ACC112 (cell line): ENCODE results near the gene PRKCSH.
"Not testable (repeated sequence)": the region's sequence is repeated elsewhere in the genome, so short reads cannot be mapped to it uniquely, and the experiment has no call there.

Experiments used
- H2AFZ ChIP-seq: fragments of 200-600 bp; sonication (generic); one replicate; pipeline ENCODE4 v1.6.0; 2017; ENCODE audit warnings: antibody characterized with exemption, low read length; ENCODE audit not compliant: unreplicated experiment
- H3K27ac ChIP-seq: fragments of 200-600 bp; sonication (generic); 2 replicates; pipeline ENCODE4 v1.5.1; 2014; ENCODE audit warnings: low read depth, mild to moderate bottlenecking, antibody characterized with exemption, low read length, moderate library complexity
- H3K27me3 ChIP-seq: fragments of 200-600 bp; sonication (generic); 2 replicates; pipeline ENCODE4 v1.6.1; 2014; ENCODE audit warnings: mild to moderate bottlenecking, antibody characterized with exemption, low read length, moderate library complexity, mixed read lengths; ENCODE audit not compliant: insufficient read depth
- H3K36me3 ChIP-seq: fragments of 200-600 bp; sonication (generic); 2 replicates; pipeline ENCODE4 v1.6.1; 2016; ENCODE audit warnings: mild to moderate bottlenecking, antibody characterized with exemption, low read length, moderate library complexity, mixed read lengths; ENCODE audit not compliant: insufficient read depth
- H3K4me1 ChIP-seq: fragments of 200-600 bp; sonication (generic); one replicate; pipeline ENCODE4 v1.6.1; 2016; ENCODE audit warnings: low read length, mixed read lengths; ENCODE audit not compliant: insufficient read depth, unreplicated experiment, control insufficient read depth
- H3K4me3 ChIP-seq: fragments of 200-600 bp; sonication (generic); 2 replicates; pipeline ENCODE4 v1.5.1; 2014; ENCODE audit warnings: mild to moderate bottlenecking, low read depth, low read length
- H3K79me2 ChIP-seq: fragments of 200-600 bp; sonication (generic); one replicate; pipeline ENCODE4 v1.6.0; 2016; ENCODE audit warnings: low read length; ENCODE audit not compliant: control insufficient read depth, unreplicated experiment, insufficient read depth

The PRKCSH gene

GRCh38 chr19:11451871-11452619 is 16.6 kb downstream of the PRKCSH start:
- Histone ChIP-seq H3K79me2 (no peaks in the 10 kb centered on the region), H2AFZ (no peak overlapping the region), H3K27me3 (no peaks in the 10 kb centered on the region), H3K27ac (no peak overlapping the region), H3K4me1 (no peaks in the 10 kb centered on the region), H3K36me3 (no peaks in the 10 kb centered on the region), H3K4me3 (no peak overlapping the region)

GRCh38 chr19:11452620-11453310 is 17.3 kb downstream of the PRKCSH start:
- Histone ChIP-seq H3K79me2 (no peaks in the 10 kb centered on the region), H3K4me1 (no peaks in the 10 kb centered on the region), H3K27me3 (no peaks in the 10 kb centered on the region), H3K4me3 (no peak overlapping the region), H3K36me3 (no peaks in the 10 kb centered on the region), H3K27ac (no peak overlapping the region), H2AFZ (no peak overlapping the region)

GRCh38 chr19:11453468-11454341 is 18.3 kb downstream of the PRKCSH start:
- Histone ChIP-seq H3K27ac (no peak overlapping the region), H3K36me3 (no peaks in the 10 kb centered on the region), H2AFZ (no peak overlapping the region), H3K4me1 (no peaks in the 10 kb centered on the region), H3K79me2 (no peaks in the 10 kb centered on the region), H3K4me3 (no peak overlapping the region), H3K27me3 (no peaks in the 10 kb centered on the region)

- not testable (repeated sequence) for H3K27ac ChIP-seq, H3K4me3 ChIP-seq, H3K4me1 ChIP-seq, H3K27me3 ChIP-seq, H2AFZ ChIP-seq, H3K79me2 ChIP-seq, H3K36me3 ChIP-seq
Observed at GRCh38 chr19:11455233-11455554, 19.8 kb downstream of the PRKCSH start.

DNA sequence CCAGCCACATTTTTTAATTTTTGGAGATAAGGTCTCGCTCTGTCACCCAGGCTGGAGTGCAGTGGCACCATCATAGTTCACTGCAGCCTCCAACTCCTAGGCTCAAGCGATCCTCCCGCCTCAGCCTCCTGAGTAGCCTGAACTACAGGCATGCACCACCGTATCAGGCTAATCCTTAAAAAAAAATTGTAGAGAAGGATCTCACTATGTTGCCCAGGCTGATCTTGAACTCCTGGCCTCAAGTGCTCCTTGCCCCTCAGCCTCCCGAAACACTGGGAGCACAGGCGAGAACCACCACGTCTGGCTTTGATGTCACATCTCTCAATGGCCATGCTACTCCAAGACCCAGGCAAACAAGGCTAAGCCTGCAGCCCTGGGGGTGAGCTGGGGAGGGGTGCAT is 21.2 kb downstream of the PRKCSH start:
- no peaks in the 10 kb centered on the region for H3K4me1 ChIP-seq
- H3K27ac ChIP-seq = no peak overlapping the region

DNA sequence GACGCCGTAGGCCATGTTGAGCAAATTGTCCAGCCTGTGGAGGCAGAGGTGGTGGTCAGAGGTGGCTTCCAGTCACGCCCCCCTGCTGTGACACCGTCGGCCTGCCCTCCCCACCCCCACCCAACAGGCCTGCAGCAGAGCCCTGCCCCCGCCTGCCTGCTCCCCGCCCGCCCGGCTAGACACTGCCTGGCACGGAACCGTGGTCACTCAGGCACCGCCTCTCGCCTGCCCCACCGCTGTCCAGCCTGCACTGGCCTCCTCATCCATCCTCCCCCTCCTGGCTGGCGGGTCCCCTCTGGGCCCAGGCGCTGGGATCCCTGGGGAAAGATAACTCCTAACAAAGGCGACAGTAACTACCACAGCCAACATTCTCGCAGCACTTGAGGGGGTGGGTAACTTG is 21.7 kb downstream of the PRKCSH start:
- H3K27ac ChIP-seq = no peak overlapping the region
- no peaks in the 10 kb centered on the region for H3K27me3 ChIP-seq
- H2AFZ ChIP-seq = no peak overlapping the region
- no peaks in the 10 kb centered on the region for H3K4me1 ChIP-seq
- H3K36me3 ChIP-seq = no peaks in the 10 kb centered on the region
- H3K4me3 ChIP-seq = no peak overlapping the region
- no peaks in the 10 kb centered on the region for H3K79me2 ChIP-seq

More for the DNA sequence above, 21.2 kb downstream of the PRKCSH start:
- Histone ChIP-seq H2AFZ (no peak overlapping the region), H3K27me3 (no peaks in the 10 kb centered on the region), H3K79me2 (no peaks in the 10 kb centered on the region), H3K4me3 (no peak overlapping the region), H3K36me3 (no peaks in the 10 kb centered on the region)

- Histone ChIP-seq H3K4me3 (no peak overlapping the region), H3K4me1 (no peaks in the 10 kb centered on the region), H3K27ac (no peak overlapping the region), H3K27me3 (no peaks in the 10 kb centered on the region), H2AFZ (no peak overlapping the region), H3K79me2 (no peaks in the 10 kb centered on the region), H3K36me3 (no peaks in the 10 kb centered on the region)
Observed at GRCh38 chr19:11457831-11458230, 22.4 kb downstream of the PRKCSH start.

- Histone ChIP-seq H3K4me1 (no peaks in the 10 kb centered on the region), H3K79me2 (no peaks in the 10 kb centered on the region), H2AFZ (no peak overlapping the region), H3K4me3 (no peak overlapping the region), H3K36me3 (no peaks in the 10 kb centered on the region), H3K27ac (no peak overlapping the region), H3K27me3 (no peaks in the 10 kb centered on the region)
Observed at GRCh38 chr19:11458236-11458900, 22.9 kb downstream of the PRKCSH start.

GRCh38 chr19:11458912-11459311 is 23.5 kb downstream of the PRKCSH start:
- not testable (repeated sequence) for H3K4me1 ChIP-seq, H3K79me2 ChIP-seq, H3K4me3 ChIP-seq, H2AFZ ChIP-seq, H3K36me3 ChIP-seq, H3K27ac ChIP-seq, H3K27me3 ChIP-seq

- Histone ChIP-seq H2AFZ (no peak overlapping the region), H3K27me3 (no peaks in the 10 kb centered on the region), H3K27ac (no peak overlapping the region), H3K79me2 (no peaks in the 10 kb centered on the region), H3K36me3 (no peaks in the 10 kb centered on the region), H3K4me3 (no peak overlapping the region), H3K4me1 (no peaks in the 10 kb centered on the region)
Observed at GRCh38 chr19:11460207-11460606, 24.8 kb downstream of the PRKCSH start.
